Renal pelvis (tissue), 4 donors: ENCODE measurements around the gene PDE7B. TPM values are rescaled to one million over a fixed set of nuclear protein-coding genes. Genes with fewer than 3 reads are reported as not detected.
"Not testable (repeated sequence)": the region's sequence is repeated elsewhere in the genome, so short reads cannot be mapped to it uniquely, and the experiment has no call there.

Source experiments
- DNase-seq: peaks from one replicate; pipeline ENCODE4 v3.0.0-alpha.2; 2013
- polyA plus RNA-seq, 3 donors: library from polyadenylated mRNA; unstranded; fragments of 120-200 nt; gene quantifications; one replicate each; pipeline ENCODE4 v1.2.1, GENCODE V29; 2013; ENCODE audit not compliant: insufficient read length in 3 of 3

PDE7B gene
- polyA plus RNA-seq, 3 donors = 6.1 to 9.8 (median 8.1) TPM

- no peak for DNase-seq
These were observed 13.6 kb upstream of the PDE7B start for GRCh38 chr6:135837735-135838449.

- DNase-seq = no peak
These were observed 12.4 kb upstream of the PDE7B start for GRCh38 chr6:135839121-135839520.

- DNase-seq = no peak
These were observed 8.7 kb upstream of the PDE7B start for GRCh38 chr6:135842618-135843392.

- no peak for DNase-seq
These were observed 619 bp upstream of the PDE7B start for GRCh38 chr6:135850882-135851281.

GRCh38 chr6:135852746-135853145, 1.2 kb downstream of the PDE7B start:
- DNase-seq = no peak

GRCh38 chr6:135853227-135853626, 1.7 kb downstream of the PDE7B start:
- no peak for DNase-seq

- no peak for DNase-seq
These were observed 2.5 kb downstream of the PDE7B start for GRCh38 chr6:135853986-135854385.

GRCh38 chr6:135854799-135855198, 3.3 kb downstream of the PDE7B start:
- DNase-seq = no peak

GRCh38 chr6:135858931-135859330, 7.4 kb downstream of the PDE7B start:
- DNase-seq = no peak

GRCh38 chr6:135860361-135860760, 8.9 kb downstream of the PDE7B start:
- DNase-seq = no peak

- DNase-seq = no peak
These were observed 9.7 kb downstream of the PDE7B start for GRCh38 chr6:135861189-135861588.

- not testable (repeated sequence) for DNase-seq
These were observed 13.4 kb downstream of the PDE7B start for GRCh38 chr6:135864929-135865328.

GRCh38 chr6:135866445-135867123, 15.1 kb downstream of the PDE7B start:
- DNase-seq = no peak

GRCh38 chr6:135867332-135867731, 15.8 kb downstream of the PDE7B start:
- DNase-seq = no peak

- no peak for DNase-seq
These were observed 18.4 kb downstream of the PDE7B start for GRCh38 chr6:135869857-135870256.

GRCh38 chr6:135870722-135871121, 19.2 kb downstream of the PDE7B start:
- DNase-seq = no peak

GRCh38 chr6:135871296-135871695, 19.8 kb downstream of the PDE7B start:
- DNase-seq = no peak

- DNase-seq = no peak
These were observed 20.4 kb downstream of the PDE7B start for GRCh38 chr6:135871878-135872277.

- no peak for DNase-seq
These were observed 23.9 kb downstream of the PDE7B start for GRCh38 chr6:135875446-135875845.

- DNase-seq = no peak
These were observed 24.6 kb downstream of the PDE7B start for GRCh38 chr6:135876058-135876457.

GRCh38 chr6:135877666-135878065, 26.2 kb downstream of the PDE7B start:
- DNase-seq = no peak

GRCh38 chr6:135880066-135880972, 28.8 kb downstream of the PDE7B start:
- DNase-seq = no peak
